Mammary epithelial cell (primary cell): ENCODE measurements around the gene B3GLCT.

Experiments
- EZH2 ChIP-seq: IDR thresholded peaks from 2 replicates; pipeline ENCODE4 v1.6.1; 2012; ENCODE audit warnings: low read length, inconsistent platforms, borderline replicate concordance
- TF ChIP-seq, protein P1 (sequence below), 2 donors: IDR thresholded peaks in 1 of 2; conservative IDR thresholded peaks in 1 of 2; 2 replicates each; pipeline ENCODE4 v1.5.1; 2011 to 2012; ENCODE audit warnings: inconsistent platforms in 2 of 2, low read length in 2 of 2, mild to moderate bottlenecking in 2 of 2, control low read depth in 1 of 2, low read depth in 1 of 2; ENCODE audit not compliant: insufficient read depth in 1 of 2; ENCODE audit errors: extremely low read depth in 1 of 2

DNA sequence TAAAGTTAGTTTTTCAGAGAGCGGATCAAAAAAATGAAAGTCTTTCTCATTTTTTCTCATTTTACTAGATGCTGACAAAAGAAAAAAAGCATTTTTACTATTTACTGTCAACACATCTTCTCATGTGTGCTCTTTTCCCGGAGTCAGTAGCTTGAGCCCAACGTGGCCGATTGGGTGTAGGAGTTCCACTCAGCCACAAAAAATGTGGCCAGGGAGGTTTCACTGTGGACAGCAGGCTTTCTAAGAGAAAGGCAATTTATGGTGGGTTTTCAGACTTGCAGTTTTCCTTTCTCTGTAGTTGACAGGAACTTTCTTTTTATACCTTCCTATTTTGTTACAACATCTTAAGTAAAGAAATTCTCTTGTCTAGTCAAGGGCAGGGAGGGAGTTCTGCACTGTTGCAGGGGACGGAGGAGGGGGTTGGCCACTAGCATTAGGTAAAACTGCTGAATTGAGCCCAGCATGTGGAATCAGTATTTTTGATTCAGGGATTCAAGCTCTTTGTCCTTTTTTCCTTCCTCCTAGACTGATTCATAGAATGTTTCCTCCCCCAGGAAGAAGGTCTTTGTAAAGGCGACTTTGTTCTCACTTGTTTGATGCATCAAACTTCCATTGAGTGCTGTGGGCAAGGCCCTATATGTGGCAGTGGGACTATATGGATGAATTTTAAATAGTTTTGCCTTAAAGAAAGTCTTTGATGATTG, 123.1 kb downstream of the B3GLCT start:
- TF ChIP-seq, protein P1, sequence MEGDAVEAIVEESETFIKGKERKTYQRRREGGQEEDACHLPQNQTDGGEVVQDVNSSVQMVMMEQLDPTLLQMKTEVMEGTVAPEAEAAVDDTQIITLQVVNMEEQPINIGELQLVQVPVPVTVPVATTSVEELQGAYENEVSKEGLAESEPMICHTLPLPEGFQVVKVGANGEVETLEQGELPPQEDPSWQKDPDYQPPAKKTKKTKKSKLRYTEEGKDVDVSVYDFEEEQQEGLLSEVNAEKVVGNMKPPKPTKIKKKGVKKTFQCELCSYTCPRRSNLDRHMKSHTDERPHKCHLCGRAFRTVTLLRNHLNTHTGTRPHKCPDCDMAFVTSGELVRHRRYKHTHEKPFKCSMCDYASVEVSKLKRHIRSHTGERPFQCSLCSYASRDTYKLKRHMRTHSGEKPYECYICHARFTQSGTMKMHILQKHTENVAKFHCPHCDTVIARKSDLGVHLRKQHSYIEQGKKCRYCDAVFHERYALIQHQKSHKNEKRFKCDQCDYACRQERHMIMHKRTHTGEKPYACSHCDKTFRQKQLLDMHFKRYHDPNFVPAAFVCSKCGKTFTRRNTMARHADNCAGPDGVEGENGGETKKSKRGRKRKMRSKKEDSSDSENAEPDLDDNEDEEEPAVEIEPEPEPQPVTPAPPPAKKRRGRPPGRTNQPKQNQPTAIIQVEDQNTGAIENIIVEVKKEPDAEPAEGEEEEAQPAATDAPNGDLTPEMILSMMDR (conservative IDR thresholded peaks at IDR 0.05 in 1 of 2, IDR thresholded peaks at IDR 0.05 in 1 of 2; ENCODE audit: extremely low read depth in 1 of 2, insufficient read depth in 1 of 2, low read depth in 1 of 2, low read length in 2 of 2): no peak
- TF ChIP-seq EZH2: no peak
